ENCODE data around the gene PTPRN2.

- TF ChIP-seq CTCF (IDR thresholded peaks at IDR 0.05) (no peak), USF2 (IDR thresholded peaks at IDR 0.05; ENCODE audit: borderline replicate concordance, low read depth, low read length) (no peak), MAX (IDR thresholded peaks at IDR 0.05; ENCODE audit: low read depth) (no peak), ZBTB33 (IDR thresholded peaks at IDR 0.05; ENCODE audit: borderline replicate concordance, low read depth) (no peak), EP300 (IDR thresholded peaks at IDR 0.05; ENCODE audit: borderline replicate concordance in 1 of 2, low read depth in 1 of 2, low read length in 1 of 2) (no peak)
These were observed 821.5 kb downstream of the PTPRN2 start for GRCh38 chr7:157766098-157766497.
